SK-N-SH treated with all-trans-retinoic acid at 6 μM for 48 hours (cell line): ENCODE measurements around the gene TNS1.

Experiments used
- BACH2 ChIP-seq: fragments of 250-450 bp; sonication (Bioruptor Pico); IDR thresholded peaks from 2 replicates; pipeline ENCODE4 v1.9.0; 2021; ENCODE audit warnings: mild to moderate bottlenecking, borderline replicate concordance
- ISL1 ChIP-seq: fragments of 250-450 bp; sonication (Bioruptor Pico); IDR thresholded peaks from 2 replicates; pipeline ENCODE4 v2.1.2; 2022; ENCODE audit warnings: mild to moderate bottlenecking, moderate library complexity
- OSR1 ChIP-seq: fragments of 250-450 bp; sonication (Bioruptor Pico); IDR thresholded peaks from 2 replicates; pipeline ENCODE4 v1.8.0; 2022; ENCODE audit warnings: moderate library complexity, mild to moderate bottlenecking, inconsistent platforms
- RARB ChIP-seq: fragments of 250-450 bp; sonication (Bioruptor Pico); IDR thresholded peaks from 2 replicates; pipeline ENCODE4 v1.8.0; 2021; ENCODE audit warnings: mild to moderate bottlenecking, moderate library complexity
- TCF4 ChIP-seq: fragments of 250-450 bp; sonication (Bioruptor Pico); IDR thresholded peaks from 2 replicates; pipeline ENCODE4 v1.8.0; 2021; ENCODE audit warnings: mild to moderate bottlenecking, moderate library complexity, borderline replicate concordance
- ZC3H10 ChIP-seq: fragments of 250-450 bp; sonication (Bioruptor Pico); IDR thresholded peaks from 2 replicates; pipeline ENCODE4 v1.5.1; 2021; ENCODE audit warnings: mild to moderate bottlenecking, moderate library complexity
- ZNF70 ChIP-seq: fragments of 450-650 bp; formaldehyde crosslinking; IDR thresholded peaks from 2 replicates; pipeline ENCODE4 v1.5.0; 2020; ENCODE audit warnings: mild to moderate bottlenecking, moderate library complexity
- TF ChIP-seq, protein P1 (sequence below): fragments of 250-450 bp; sonication (Bioruptor Pico); IDR thresholded peaks from 2 replicates; pipeline ENCODE4 v1.5.1; 2021; ENCODE audit warnings: mild to moderate bottlenecking, moderate library complexity
- TF ChIP-seq, protein P2 (sequence below): fragments of 250-450 bp; sonication (Bioruptor Pico); IDR thresholded peaks from 2 replicates; pipeline ENCODE4 v1.8.0; 2020; ENCODE audit warnings: mild to moderate bottlenecking, moderate library complexity, borderline replicate concordance

DNA sequence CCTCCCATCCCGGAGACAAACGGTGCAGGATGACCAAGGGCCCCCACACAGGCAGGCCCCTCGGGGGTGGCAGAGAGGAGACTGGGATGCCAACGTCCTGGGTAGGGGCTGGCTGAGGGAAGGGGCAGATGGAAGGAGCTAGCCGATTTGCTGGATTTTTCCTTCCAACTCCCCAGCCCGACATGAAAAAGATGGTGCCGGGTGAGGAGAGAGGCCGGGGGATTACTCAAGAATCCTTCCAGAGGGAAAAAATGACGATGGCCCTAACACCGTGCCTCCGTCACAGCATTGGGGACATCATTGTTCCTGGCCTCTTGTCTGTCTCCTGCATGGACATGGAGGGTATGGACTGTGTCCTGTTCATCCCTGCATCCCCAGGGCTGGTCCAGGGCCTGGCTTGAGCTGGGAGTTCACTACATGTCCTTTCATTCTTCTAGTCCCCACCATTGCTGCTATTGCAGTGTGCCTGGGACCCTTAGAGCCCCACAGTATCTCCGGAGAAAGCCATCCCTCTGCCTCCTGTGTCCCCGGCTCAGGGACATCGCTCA, 217.7 kb downstream of the TNS1 start:
- TF ChIP-seq ZC3H10 (CRISPR knock-in tag), result no peak
- TF ChIP-seq ZNF70 (CRISPR knock-in tag), result no peak
- TF ChIP-seq, protein P1, sequence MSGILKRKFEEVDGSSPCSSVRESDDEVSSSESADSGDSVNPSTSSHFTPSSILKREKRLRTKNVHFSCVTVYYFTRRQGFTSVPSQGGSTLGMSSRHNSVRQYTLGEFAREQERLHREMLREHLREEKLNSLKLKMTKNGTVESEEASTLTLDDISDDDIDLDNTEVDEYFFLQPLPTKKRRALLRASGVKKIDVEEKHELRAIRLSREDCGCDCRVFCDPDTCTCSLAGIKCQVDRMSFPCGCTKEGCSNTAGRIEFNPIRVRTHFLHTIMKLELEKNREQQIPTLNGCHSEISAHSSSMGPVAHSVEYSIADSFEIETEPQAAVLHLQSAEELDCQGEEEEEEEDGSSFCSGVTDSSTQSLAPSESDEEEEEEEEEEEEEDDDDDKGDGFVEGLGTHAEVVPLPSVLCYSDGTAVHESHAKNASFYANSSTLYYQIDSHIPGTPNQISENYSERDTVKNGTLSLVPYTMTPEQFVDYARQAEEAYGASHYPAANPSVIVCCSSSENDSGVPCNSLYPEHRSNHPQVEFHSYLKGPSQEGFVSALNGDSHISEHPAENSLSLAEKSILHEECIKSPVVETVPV (CRISPR knock-in tag), result no peak
- TF ChIP-seq BACH2 (CRISPR knock-in tag), result no peak
- TF ChIP-seq ISL1, result no peak
- no peak for TF ChIP-seq TCF4 (CRISPR knock-in tag)
- TF ChIP-seq RARB (CRISPR knock-in tag), result no peak
- no peak for TF ChIP-seq OSR1 (CRISPR knock-in tag)
- TF ChIP-seq, protein P2, sequence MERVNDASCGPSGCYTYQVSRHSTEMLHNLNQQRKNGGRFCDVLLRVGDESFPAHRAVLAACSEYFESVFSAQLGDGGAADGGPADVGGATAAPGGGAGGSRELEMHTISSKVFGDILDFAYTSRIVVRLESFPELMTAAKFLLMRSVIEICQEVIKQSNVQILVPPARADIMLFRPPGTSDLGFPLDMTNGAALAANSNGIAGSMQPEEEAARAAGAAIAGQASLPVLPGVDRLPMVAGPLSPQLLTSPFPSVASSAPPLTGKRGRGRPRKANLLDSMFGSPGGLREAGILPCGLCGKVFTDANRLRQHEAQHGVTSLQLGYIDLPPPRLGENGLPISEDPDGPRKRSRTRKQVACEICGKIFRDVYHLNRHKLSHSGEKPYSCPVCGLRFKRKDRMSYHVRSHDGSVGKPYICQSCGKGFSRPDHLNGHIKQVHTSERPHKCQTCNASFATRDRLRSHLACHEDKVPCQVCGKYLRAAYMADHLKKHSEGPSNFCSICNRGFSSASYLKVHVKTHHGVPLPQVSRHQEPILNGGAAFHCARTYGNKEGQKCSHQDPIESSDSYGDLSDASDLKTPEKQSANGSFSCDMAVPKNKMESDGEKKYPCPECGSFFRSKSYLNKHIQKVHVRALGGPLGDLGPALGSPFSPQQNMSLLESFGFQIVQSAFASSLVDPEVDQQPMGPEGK, result no peak
